ENCODE results near the gene DICER1.

DNA sequence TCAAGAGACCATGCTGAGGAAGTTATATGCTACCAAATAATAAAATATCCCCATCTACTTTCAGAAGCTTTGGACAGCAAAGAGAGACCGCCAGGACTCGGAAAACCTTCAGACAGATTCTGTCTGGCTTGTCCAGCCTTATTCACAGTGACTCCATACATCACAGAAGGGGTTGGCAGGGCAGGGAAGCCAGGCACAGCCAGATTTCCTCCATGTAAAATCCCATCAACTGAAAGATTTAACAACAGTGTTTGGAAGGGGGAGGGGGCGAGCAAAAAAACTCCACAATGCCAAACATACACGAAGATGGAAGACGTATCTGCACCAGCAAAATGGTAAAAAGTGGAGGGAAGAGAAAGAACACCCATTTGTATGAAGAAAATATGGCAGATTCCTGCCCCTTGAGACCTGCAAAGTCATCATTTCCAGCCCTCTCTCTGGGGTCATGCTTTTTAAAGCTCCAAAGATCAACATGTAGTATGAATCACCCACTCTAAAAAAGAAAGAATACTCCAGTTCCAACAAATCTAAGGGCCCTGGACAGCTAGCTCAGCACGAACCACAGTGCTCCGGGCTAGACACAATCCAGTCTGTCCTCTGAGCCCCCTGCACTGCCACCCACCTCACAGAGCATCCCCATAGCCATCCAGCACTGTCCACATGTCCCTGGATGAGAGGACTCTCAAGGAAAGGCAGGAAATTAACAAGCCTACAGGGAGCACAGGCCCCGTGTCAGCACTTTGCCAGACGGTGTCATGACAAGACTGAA, 116.4 kb downstream of the DICER1 start:
- TF ChIP-seq CTCF (conservative IDR thresholded peaks at IDR 0.05 in 1 of 2, IDR thresholded peaks at IDR 0.05 in 1 of 2; ENCODE audit: extremely low read depth in 1 of 2, insufficient read depth in 1 of 2, low read depth in 1 of 2, low read length in 2 of 2) = no peak
- no peak for TF ChIP-seq EZH2 (IDR thresholded peaks at IDR 0.05; ENCODE audit: borderline replicate concordance, low read length)

Data from mammary epithelial cell (primary cell).